ENCODE measurements around the gene TBC1D21.

- TF ChIP-seq POLR2A (IDR thresholded peaks at IDR 0.05; ENCODE audit: low read depth, low read length) (no peak), POLR2AphosphoS5 (IDR thresholded peaks at IDR 0.05; ENCODE audit: low read depth, low read length) (no peak), PAX5 (IDR thresholded peaks at IDR 0.05; ENCODE audit: insufficient read depth, low read length, severe bottlenecking) (no peak), TAF1 (IDR thresholded peaks at IDR 0.05; ENCODE audit: low read depth, low read length) (no peak), SPI1 (IDR thresholded peaks at IDR 0.05; ENCODE audit: low read depth, low read length) (no peak)
Observed at GRCh38 chr15:73900095-73900712, 26.8 kb downstream of the TBC1D21 start.
